ENCODE data around the gene TGFB1. TPM values are rescaled to one million over a fixed set of nuclear protein-coding genes. Genes with fewer than 3 reads are reported as not detected.
"Not testable (repeated sequence)": the region's sequence is repeated elsewhere in the genome, so short reads cannot be mapped to it uniquely, and the experiment has no call there.

Gene TGFB1
- total and polyA plus RNA-seq, 9 donors: 4.0 to 25.4 (median 20.7) TPM

DNA sequence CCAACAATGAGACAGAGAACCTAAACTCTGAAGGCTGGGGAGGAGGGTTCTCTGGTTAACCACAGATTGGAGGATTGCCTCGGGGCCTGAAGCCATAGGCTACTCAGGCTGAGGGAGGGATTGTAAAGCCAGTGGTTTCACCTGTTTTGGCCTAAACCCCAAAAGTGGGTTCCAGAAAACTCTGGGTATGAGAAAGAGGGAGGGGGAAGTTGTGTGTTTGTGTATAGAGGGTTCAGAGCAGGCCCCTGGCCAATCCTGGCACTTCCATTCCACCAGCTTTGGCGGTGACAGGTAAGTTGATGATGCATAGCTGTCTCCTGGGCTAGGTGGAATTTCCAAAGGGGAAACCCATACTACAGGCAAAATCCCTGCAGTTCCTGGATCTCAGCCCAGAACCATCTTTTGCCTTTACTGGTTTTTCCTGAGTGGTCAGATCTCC lies 57.3 kb downstream of the TGFB1 start:
- no peaks in the 10 kb centered on the region for H3K27me3 ChIP-seq (ENCODE audit: control insufficient read depth, insufficient read depth, low read length)
- no peaks in the 10 kb centered on the region for H3K9me3 ChIP-seq (replicated peaks; ENCODE audit: control insufficient read depth, low read depth, low read length)
- DNase-seq: no peak
- H3K4me1 ChIP-seq (ENCODE audit: control insufficient read depth, insufficient read depth, low read length): peaks cover 48% of the 10 kb centered on the region
- 88% methylated on average over 1 of the region's 2 CpGs for WGBS (ENCODE audit: insufficient coverage)
- no peak overlapping the region for H3K4me3 ChIP-seq (ENCODE audit: low read length)
- H3K27ac ChIP-seq (ENCODE audit: low read length): peak overlapping the region; percentile 100
- H3K36me3 ChIP-seq (ENCODE audit: control insufficient read depth, insufficient read depth, low read length): peaks cover 88% of the 10 kb centered on the region

DNA sequence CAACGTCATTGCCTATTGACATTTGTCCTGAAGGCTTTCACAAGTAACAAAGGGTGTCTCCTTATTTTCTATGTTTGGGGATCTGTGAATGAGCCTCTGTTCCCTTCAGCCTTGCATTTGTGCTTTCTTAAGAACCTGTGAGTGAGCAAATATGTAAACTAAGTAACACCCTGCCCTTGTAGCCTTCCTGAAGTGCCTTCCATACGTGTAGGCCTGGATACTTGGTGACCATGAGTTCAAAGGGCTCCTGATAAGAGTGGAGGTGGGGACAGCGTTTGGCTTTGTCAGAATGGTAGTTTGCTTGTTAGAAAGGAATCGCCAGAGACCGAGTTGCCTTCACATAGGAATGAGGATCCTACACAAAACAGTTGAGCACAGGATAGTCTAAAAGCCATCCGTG lies 58.2 kb downstream of the TGFB1 start:
- 91% methylated on average over 5 of the region's 6 CpGs for WGBS (ENCODE audit: insufficient coverage)
- Histone ChIP-seq H3K36me3 (ENCODE audit: control insufficient read depth, insufficient read depth, low read length) (peaks cover 87% of the 10 kb centered on the region), H3K9me3 (replicated peaks; ENCODE audit: control insufficient read depth, low read depth, low read length) (no peaks in the 10 kb centered on the region), H3K4me1 (ENCODE audit: control insufficient read depth, insufficient read depth, low read length) (peaks cover 45% of the 10 kb centered on the region), H3K27ac (ENCODE audit: low read length) (no peak overlapping the region), H3K27me3 (ENCODE audit: control insufficient read depth, insufficient read depth, low read length) (no peaks in the 10 kb centered on the region), H3K4me3 (ENCODE audit: low read length) (no peak overlapping the region)
- DNase-seq: no peak

DNA sequence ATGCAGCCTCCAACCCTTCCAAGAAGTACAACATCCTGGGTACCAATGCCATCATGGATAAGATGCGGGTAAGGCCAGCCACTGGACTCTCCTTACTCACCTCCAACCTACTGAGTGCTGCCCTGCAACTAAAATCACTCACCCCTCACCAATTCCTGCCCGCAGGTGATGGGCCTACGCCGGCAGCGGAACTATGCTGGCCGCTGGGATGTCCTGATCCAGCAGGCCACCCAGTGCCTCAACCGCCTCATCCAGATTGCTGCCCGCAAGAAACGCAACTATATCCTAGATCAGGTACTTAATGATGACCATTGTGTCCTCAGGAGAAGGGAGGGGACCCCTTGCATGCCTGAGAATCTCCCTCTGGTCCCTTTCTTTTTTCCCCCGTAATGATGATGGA lies 59.3 kb downstream of the TGFB1 start:
- Histone ChIP-seq H3K9me3 (replicated peaks; ENCODE audit: control insufficient read depth, low read depth, low read length) (no peaks in the 10 kb centered on the region), H3K27me3 (ENCODE audit: control insufficient read depth, insufficient read depth, low read length) (no peaks in the 10 kb centered on the region), H3K4me3 (ENCODE audit: low read length) (no peak overlapping the region), H3K36me3 (ENCODE audit: control insufficient read depth, insufficient read depth, low read length) (peaks cover 90% of the 10 kb centered on the region), H3K27ac (ENCODE audit: low read length) (no peak overlapping the region), H3K4me1 (ENCODE audit: control insufficient read depth, insufficient read depth, low read length) (peaks cover 34% of the 10 kb centered on the region)
- DNase-seq: no peak
- 98% methylated on average over 6 of the region's 10 CpGs for WGBS (ENCODE audit: insufficient coverage)

DNA sequence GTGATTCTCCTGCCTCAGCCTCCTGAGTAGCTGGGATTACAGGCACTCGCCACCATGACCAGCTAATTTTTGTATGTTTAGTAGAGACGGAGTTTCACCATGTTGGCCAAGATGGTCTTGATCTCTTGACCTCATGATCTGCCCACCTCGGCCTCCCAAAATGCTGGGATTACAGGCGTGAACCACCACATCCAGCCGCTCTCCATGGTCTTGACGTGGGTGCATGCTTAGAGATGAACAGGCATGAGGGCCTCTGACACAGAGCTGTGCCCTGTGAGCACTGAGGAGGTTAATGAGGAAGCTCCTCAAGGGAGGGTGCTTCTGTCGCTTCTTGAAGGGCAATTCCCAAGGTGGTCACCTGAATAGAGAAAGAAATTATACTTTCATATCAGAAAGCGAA lies 63.9 kb downstream of the TGFB1 start:
- not testable (repeated sequence) for DNase-seq; H3K9me3 ChIP-seq (replicated peaks; ENCODE audit: control insufficient read depth, low read depth, low read length); H3K4me3 ChIP-seq (ENCODE audit: low read length); H3K4me1 ChIP-seq (ENCODE audit: control insufficient read depth, insufficient read depth, low read length); H3K27ac ChIP-seq (ENCODE audit: low read length); H3K27me3 ChIP-seq (ENCODE audit: control insufficient read depth, insufficient read depth, low read length)
- peaks cover 82% of the 10 kb centered on the region for H3K36me3 ChIP-seq (ENCODE audit: control insufficient read depth, insufficient read depth, low read length)
- WGBS (ENCODE audit: insufficient coverage): 88% methylated on average over 4 of the region's 8 CpGs

DNA sequence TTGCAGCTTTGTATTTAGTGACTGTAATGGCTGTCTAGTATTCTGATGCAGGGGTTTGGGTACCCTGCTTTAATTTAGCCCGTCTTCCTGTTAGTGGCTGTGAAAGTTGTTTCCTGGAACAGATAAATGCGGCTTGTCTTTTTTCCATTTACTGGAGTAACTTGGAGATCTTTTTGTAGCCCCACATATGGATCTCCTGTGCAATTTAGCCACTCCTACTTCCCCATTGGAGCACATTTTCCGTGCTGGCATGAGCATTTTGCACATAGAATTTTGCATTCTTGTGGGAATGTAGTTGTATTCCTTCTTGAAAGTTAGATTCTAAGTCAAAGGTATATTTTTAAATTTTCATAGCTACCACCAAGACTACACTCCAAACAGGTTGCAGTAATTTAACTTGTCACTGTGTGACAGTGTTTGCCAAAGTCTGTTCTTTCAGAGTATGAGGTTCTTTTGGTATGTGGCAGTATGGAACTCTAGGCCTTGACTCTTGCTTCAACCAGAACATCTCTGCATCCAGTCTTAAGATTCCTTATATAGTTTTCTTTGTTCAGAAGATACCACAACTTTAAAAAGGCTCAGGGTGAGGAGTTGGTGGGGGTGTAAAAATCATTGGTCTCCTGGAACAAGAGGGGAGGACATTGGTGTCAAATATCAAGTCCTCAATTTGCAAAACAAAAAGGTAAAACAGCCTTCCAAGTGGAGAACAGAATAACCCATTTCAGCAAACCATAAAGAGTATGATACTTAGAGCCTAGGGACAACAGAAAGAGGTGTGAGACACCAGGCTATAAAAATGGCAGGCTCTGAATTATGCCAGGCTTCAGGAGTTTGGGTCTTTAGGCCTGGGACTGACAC lies 64.8 kb downstream of the TGFB1 start:
- H3K4me1 ChIP-seq (ENCODE audit: control insufficient read depth, insufficient read depth, low read length): no peaks in the 10 kb centered on the region
- no peaks in the 10 kb centered on the region for H3K9me3 ChIP-seq (replicated peaks; ENCODE audit: control insufficient read depth, low read depth, low read length)
- H3K4me3 ChIP-seq (ENCODE audit: low read length): no peak overlapping the region
- no peak for DNase-seq
- no peaks in the 10 kb centered on the region for H3K27me3 ChIP-seq (ENCODE audit: control insufficient read depth, insufficient read depth, low read length)
- no peak overlapping the region for H3K27ac ChIP-seq (ENCODE audit: low read length)
- WGBS (ENCODE audit: insufficient coverage): no CpG with 5 or more reads among the region's 3 CpGs
- peaks cover 82% of the 10 kb centered on the region for H3K36me3 ChIP-seq (ENCODE audit: control insufficient read depth, insufficient read depth, low read length)

Other genes with a start within 250 kb of the TGFB1 start
- not detected for gene CYP2F1, start 239.5 kb downstream of the TGFB1 start, total RNA-seq
- gene CYP2F1, start 239.5 kb downstream of the TGFB1 start, polyA plus RNA-seq (ENCODE audit: insufficient read depth in 1 of 8, insufficient read length in 8 of 8, low replicate concordance in 1 of 8): under 1 TPM in 1 of 8 donors, not detected in 7; 0.10 TPM
- gene CYP2S1, start 160.7 kb downstream of the TGFB1 start, total RNA-seq: 0.09 TPM
- gene CYP2S1, start 160.7 kb downstream of the TGFB1 start, polyA plus RNA-seq (ENCODE audit: insufficient read depth in 1 of 8, insufficient read length in 8 of 8, low replicate concordance in 1 of 8): 1 to 10 TPM in 2 of 8 donors, under 1 TPM in 6; 0.39 to 3.5 (median 0.58) TPM
- gene AXL, start 134.7 kb downstream of the TGFB1 start, total RNA-seq: 39.8 TPM
- 10 to 100 TPM; 25.0 to 39.9 (median 28.7) TPM for gene AXL, start 134.7 kb downstream of the TGFB1 start, polyA plus RNA-seq (ENCODE audit: insufficient read depth in 1 of 8, insufficient read length in 8 of 8, low replicate concordance in 1 of 8)
- 73.0 TPM for gene HNRNPUL1, start 89.5 kb downstream of the TGFB1 start, total RNA-seq
- 100 to 1,000 TPM; 144 to 182 (median 162) TPM for gene HNRNPUL1, start 89.5 kb downstream of the TGFB1 start, polyA plus RNA-seq (ENCODE audit: insufficient read depth in 1 of 8, insufficient read length in 8 of 8, low replicate concordance in 1 of 8)
- 14.4 TPM for gene CCDC97, start 43.8 kb downstream of the TGFB1 start, total RNA-seq
- gene CCDC97, start 43.8 kb downstream of the TGFB1 start, polyA plus RNA-seq (ENCODE audit: insufficient read depth in 1 of 8, insufficient read length in 8 of 8, low replicate concordance in 1 of 8): 10 to 100 TPM; 32.7 to 38.5 (median 35.6) TPM
- 1.7 TPM for gene B9D2, start 10.2 kb upstream of the TGFB1 start, total RNA-seq
- 1 to 10 TPM; 1.8 to 4.6 (median 2.6) TPM for gene B9D2, start 10.2 kb upstream of the TGFB1 start, polyA plus RNA-seq (ENCODE audit: insufficient read depth in 1 of 8, insufficient read length in 8 of 8, low replicate concordance in 1 of 8)
- 4.2 TPM for gene TMEM91, start 22.6 kb upstream of the TGFB1 start, total RNA-seq
- 1 to 10 TPM; 2.6 to 9.2 (median 5.5) TPM for gene TMEM91, start 22.6 kb upstream of the TGFB1 start, polyA plus RNA-seq (ENCODE audit: insufficient read depth in 1 of 8, insufficient read length in 8 of 8, low replicate concordance in 1 of 8)
- 8.7 TPM for gene EXOSC5, start 43.4 kb upstream of the TGFB1 start, total RNA-seq
- gene EXOSC5, start 43.4 kb upstream of the TGFB1 start, polyA plus RNA-seq (ENCODE audit: insufficient read depth in 1 of 8, insufficient read length in 8 of 8, low replicate concordance in 1 of 8): 10 to 100 TPM; 15.4 to 24.6 (median 18.6) TPM
- 19.8 TPM for gene BCKDHA, start 43.9 kb upstream of the TGFB1 start, total RNA-seq
- 10 to 100 TPM; 27.3 to 41.2 (median 33.6) TPM for gene BCKDHA, start 43.9 kb upstream of the TGFB1 start, polyA plus RNA-seq (ENCODE audit: insufficient read depth in 1 of 8, insufficient read length in 8 of 8, low replicate concordance in 1 of 8)
- 0.93 TPM for gene B3GNT8, start 73.5 kb upstream of the TGFB1 start, total RNA-seq
- 1 to 10 TPM in 7 of 8 donors, under 1 TPM in 1; 0.68 to 7.4 (median 1.7) TPM for gene B3GNT8, start 73.5 kb upstream of the TGFB1 start, polyA plus RNA-seq (ENCODE audit: insufficient read depth in 1 of 8, insufficient read length in 8 of 8, low replicate concordance in 1 of 8)
- gene DMAC2, start 86.0 kb upstream of the TGFB1 start, total RNA-seq: 30.3 TPM
- 10 to 100 TPM; 38.7 to 58.0 (median 45.1) TPM for gene DMAC2, start 86.0 kb upstream of the TGFB1 start, polyA plus RNA-seq (ENCODE audit: insufficient read depth in 1 of 8, insufficient read length in 8 of 8, low replicate concordance in 1 of 8)
- gene ERICH4, start 89.2 kb upstream of the TGFB1 start, total RNA-seq: not detected
- gene ERICH4, start 89.2 kb upstream of the TGFB1 start, polyA plus RNA-seq (ENCODE audit: insufficient read depth in 1 of 8, insufficient read length in 8 of 8, low replicate concordance in 1 of 8): 1 to 10 TPM in 1 of 8 donors, under 1 TPM in 3, not detected in 4; 0.12 to 3.7 (median 0.36) TPM
- gene CEACAM21, start 222.2 kb upstream of the TGFB1 start, total RNA-seq: 1.5 TPM
- 1 to 10 TPM; 1.4 to 4.1 (median 1.9) TPM for gene CEACAM21, start 222.2 kb upstream of the TGFB1 start, polyA plus RNA-seq (ENCODE audit: insufficient read depth in 1 of 8, insufficient read length in 8 of 8, low replicate concordance in 1 of 8)